AG04449 (cell line): ENCODE results near the gene FOXP1.

Experiments used
- CTCF ChIA-PET: fragments of 350-600 bp; formaldehyde crosslinking; extraction: SDS; loops from one replicate; lab custom pipeline; 2021; ENCODE audit warnings: antibody characterized with exemption; lab: Yijun Ruan, JAX
- POLR2A ChIA-PET: fragments of 400-600, 350-600 bp; formaldehyde crosslinking; extraction: SDS; loops from one replicate; lab custom pipeline; 2020; ENCODE audit warnings: antibody characterized with exemption, inconsistent platforms; lab: Yijun Ruan, JAX
- DNase-seq: peaks from one replicate; pipeline ENCODE4 v3.0.0-alpha.2; 2010; ENCODE audit warnings: low read depth, low spot score
- H3K4me3 ChIP-seq: 2 replicates; pipeline ENCODE4 v1.5.1; 2011; ENCODE audit warnings: low read depth, mild to moderate bottlenecking, control low read depth, low read length
- CTCF ChIP-seq: IDR thresholded peaks from one replicate; pipeline ENCODE4 v1.5.1; 2011; ENCODE audit warnings: mild to moderate bottlenecking, moderate library complexity, low read length, control low read depth, inconsistent platforms; ENCODE audit not compliant: insufficient read depth; ENCODE audit errors: missing control alignments

FOXP1 gene

DNA sequence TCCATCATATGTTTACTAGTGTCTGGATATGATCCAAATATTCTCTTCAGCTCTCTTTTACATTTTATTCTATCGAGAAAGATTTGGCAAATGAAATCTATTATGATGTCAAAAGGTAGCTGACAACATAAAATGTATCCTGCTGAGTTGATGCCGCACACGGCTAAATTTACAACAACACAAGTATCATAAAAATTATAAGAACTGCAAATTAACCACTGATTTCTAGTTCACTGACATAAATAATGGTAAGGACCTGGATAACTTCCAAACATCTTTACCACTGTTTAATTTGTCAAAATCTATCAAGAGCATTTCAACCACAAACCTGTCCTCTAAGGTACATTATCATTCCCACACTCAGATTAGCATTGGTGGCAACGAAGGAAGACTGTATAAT, 244.5 kb downstream of the FOXP1 start:
- no peak for TF ChIP-seq CTCF
- H3K4me3 ChIP-seq: no peak overlapping the region
- ChIA-PET CTCF (no interaction called here), POLR2A (no interaction called here)
- DNase-seq: no peak

- no peak for DNase-seq
- no peak for TF ChIP-seq CTCF
- CTCF ChIA-PET: interaction anchor here (0.8 kb wide), 1 partner anchor 21 kb away, joined by 3 read pairs; no protein-coding TSS in a partner anchor
- POLR2A ChIA-PET: no interaction called here
- H3K4me3 ChIP-seq: no peak overlapping the region
Measured at GRCh38 chr3:71332813-71333212, 250.7 kb downstream of the FOXP1 start.

DNA sequence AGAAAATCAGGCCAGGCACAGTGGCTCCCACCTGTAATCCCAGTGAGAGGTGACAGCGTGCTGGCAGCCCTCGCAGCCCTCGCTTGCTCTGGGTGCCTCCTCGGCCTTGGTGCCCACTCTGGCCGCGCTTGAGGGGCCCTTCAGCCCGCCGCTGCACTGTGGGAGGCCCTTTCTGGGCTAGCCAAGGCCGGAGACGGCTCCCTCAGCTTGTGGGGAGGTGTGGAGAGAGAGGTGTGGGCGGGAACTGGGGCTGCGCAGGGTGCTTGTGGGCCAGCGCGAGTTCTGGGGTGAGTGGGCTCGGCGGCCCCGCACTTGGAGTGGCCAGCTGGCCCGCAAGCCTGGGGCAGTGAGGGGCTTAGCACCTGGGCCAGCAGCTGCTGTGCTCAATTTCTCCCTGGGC, 252.6 kb downstream of the FOXP1 start:
- ChIA-PET POLR2A (no interaction called here), CTCF (no interaction called here)
- no peak for TF ChIP-seq CTCF
- no peak overlapping the region for H3K4me3 ChIP-seq
- no peak for DNase-seq

DNA sequence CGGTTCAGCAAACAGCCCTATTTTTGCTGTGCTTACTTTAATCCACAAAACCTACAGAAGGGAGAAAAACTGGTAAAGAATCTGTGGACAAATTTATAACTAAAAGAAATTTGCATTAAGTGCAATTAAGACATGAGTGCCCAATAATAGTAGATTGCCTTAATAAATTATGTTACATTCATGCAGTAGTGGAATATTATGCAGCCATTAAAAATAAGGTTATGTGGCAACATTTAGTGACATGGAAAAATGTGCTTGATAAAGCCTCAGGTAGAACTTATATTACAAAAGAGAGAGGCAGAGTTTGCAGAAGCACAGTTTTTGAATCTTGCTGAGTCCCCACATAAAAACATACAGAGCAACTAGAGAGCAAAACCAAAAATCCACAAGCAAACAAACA, 253.0 kb downstream of the FOXP1 start:
- ChIA-PET CTCF (no interaction called here), POLR2A (no interaction called here)
- no peak for TF ChIP-seq CTCF
- H3K4me3 ChIP-seq: no peak overlapping the region
- no peak for DNase-seq

- no peak for DNase-seq
- ChIA-PET CTCF (no interaction called here), POLR2A (no interaction called here)
- H3K4me3 ChIP-seq: no peak overlapping the region
- no peak for TF ChIP-seq CTCF
Measured at GRCh38 chr3:71329817-71330216, 253.7 kb downstream of the FOXP1 start.

GRCh38 chr3:71328926-71329325, 254.6 kb downstream of the FOXP1 start:
- no peak for TF ChIP-seq CTCF
- no peak overlapping the region for H3K4me3 ChIP-seq
- ChIA-PET POLR2A (no interaction called here), CTCF (no interaction called here)
- no peak for DNase-seq
